Measurements from ENCODE around the gene PRKCH.
A peak's percentile ranks its signal among the peaks of the same experiment; 100 is the strongest.
"Not testable (repeated sequence)": the region's sequence is repeated elsewhere in the genome, so short reads cannot be mapped to it uniquely, and the experiment has no call there.

PRKCH gene

DNA sequence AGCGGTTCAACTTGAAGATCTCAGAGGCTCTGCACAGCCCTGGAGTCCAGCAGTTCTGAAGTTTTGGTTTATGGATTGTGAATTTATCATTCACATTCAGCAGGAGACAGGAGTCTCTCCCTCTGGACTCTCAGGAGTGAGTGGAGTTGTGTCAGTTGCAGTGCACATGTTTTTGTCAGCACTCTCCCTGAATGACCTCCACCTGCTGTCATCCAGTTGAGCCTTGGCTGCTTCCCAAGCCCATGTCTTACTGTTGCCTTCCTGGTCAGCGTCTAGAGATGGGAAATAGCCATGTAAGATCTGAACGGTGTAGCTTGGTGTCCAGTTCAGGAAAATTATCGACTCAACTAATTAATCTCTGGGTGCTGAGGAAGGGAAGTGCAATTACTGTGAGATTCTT is 133.2 kb downstream of the PRKCH start:
- no peak for DNase-seq (ENCODE audit: low read depth in 2 of 2)

DNA sequence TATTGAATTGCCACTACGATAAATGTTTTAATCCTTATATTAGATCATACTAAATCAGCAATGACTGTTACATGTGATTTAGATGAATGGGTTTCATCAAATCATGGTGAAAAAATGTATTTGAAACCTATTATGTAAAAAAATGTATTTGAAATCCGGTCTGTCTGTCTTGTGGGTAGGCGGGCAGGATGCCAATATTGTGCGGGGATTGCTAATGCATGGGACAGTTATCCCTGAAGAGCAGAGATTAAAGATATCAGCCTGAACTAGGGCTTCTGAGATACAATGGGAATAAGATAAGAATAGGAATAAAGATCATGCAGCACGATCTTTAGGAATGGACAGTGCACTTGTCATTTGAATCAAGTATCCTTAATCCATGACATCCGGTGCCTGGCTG is 134.0 kb downstream of the PRKCH start:
- no peak for DNase-seq (ENCODE audit: low read depth in 2 of 2)

DNA sequence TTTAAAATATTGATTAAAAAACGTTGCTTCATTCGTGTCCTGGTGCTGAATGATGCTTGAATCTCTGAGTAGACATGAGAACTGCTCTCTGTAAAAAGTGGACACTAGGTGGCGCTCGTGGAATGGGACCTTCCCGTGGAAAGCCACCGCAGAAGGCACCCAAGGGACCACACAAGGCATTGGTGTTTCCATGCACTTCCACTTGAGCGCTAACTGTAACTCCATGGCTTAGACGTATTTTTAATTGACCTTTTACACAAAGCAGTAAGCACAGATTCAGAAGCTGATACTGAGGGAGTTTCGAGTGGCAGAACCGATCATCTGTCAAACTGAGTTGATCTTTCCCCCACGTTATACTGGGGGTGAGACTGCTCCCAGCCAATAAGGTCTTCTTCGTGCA is 135.3 kb downstream of the PRKCH start:
- DNase-seq (ENCODE audit: low read depth in 2 of 2) = peak; percentile 50 to 54

DNA sequence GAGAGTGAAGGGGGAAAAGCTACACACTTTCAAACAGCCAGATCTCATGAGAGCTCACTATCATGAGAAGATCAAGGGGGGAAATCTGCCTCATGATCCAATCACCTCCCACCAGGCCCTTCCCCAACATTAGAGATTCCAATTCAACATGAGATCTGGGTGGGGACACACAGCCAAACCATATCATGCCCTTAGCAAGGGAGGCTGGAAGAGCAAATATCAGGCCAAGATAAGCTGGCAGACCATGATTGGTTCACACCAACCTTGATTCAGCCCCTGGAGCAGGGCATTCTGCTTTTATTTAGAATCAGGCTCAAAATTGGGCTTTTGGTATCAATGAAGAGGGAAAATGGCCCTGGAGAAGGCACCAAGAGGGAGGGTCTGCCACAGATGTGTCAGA is 137.4 kb downstream of the PRKCH start:
- no peak for DNase-seq (ENCODE audit: low read depth in 2 of 2)

DNA sequence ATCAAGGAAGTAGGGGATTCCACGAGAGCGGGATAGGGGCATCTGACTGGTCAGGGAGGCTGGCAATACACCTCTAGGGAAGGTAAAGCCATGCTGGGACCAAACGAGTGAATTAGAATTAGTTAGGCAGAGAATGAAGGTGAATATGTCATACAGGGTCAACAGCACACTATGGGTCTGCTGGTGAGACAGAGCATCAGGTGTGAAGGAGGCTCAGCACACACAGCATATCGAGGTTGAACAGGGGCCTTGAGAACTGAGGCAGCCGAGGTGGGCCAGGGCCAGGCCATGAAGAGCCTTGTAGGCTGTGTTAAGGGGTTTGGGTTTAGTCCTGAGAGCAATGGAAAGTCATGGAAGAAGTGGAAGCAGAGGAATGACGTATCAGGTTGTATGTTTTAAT is 137.8 kb downstream of the PRKCH start:
- no peak for DNase-seq (ENCODE audit: low read depth in 2 of 2)

DNA sequence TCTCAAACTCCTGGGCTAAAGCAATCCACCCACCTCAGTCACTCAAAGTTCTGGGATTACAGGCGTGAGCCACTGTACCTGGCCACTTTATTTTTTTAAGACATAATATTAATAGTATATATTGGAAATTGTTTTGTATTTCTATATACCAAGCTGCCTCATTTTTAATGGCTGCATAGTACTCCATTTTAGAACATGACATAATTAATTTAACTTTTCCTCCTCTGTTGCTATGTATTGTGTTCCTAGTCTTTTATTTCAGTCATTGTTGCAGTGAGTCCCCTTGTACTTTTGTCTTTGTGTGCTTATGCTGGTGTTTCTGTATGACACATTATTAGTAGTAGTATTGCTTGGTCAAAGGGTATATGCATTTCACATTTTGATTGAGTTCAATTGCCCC is 138.7 kb downstream of the PRKCH start:
- DNase-seq (ENCODE audit: low read depth in 2 of 2) = no peak

DNA sequence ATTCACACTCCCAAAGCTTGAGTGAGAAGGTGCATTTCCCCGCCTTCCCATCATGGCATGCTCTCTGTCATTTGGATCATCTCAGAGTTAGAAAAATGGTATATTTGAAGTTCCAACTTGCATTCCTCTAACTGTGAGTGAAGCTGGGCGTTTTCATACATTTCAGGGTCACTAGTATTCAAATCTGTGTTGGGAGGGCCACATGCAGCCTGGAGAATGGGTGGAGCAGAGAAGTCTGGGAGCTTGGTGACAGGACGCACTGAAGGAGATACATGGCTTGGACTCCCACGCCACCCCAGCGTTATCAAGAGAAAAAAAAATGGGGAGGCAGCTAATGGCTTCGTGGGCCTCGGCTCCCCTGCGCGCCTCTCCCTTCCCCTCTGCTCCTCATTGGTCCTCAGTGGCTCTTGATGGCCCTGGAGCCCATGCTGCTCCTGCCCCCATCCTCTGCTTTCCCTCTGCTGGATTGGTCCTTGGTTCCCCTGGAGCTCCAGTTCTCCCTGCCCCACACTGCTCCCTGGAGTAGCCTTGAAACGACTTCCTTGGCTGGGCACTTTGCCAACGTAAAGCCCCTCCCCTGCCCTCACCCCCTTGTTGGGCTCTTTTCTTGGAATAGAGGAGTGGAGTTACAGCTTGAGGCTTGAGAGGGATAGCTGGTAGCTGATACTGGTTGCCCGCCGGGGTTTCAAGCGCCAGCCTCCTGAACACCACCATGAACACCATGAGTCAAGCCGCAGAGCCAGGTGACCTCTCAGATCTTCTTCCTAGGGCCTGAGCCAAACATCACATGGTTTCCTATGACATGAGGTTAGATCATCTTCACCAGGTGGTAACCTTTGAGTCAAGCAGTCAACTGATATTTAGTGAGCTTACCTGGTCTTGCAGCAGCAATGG is 139.6 kb downstream of the PRKCH start:
- no peak for DNase-seq (ENCODE audit: low read depth in 2 of 2)

DNA sequence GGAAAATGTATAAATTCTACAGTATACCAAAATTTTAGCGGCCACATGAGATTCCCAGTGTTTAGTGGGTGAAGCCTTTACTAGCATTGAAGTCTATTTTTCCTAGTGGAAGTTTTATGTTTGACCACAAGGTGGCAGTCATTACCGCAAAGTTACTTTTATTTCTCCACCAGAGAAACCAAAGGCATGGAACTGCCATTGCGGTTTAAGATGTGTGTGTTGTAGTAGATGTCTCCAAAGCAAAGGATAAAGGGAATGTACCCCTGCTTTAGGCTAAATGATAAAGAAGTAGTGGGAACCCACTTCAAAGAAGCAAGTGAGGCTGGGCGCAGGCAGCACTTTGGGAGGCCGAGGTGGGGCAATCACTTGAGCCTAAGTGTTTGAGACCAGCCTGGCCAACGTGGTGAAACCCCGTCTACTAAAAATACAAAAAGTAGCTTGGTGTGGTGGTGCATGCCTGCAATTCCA is 140.5 kb downstream of the PRKCH start:
- DNase-seq (ENCODE audit: low read depth in 2 of 2) = peak; percentile 63 to 67

DNA sequence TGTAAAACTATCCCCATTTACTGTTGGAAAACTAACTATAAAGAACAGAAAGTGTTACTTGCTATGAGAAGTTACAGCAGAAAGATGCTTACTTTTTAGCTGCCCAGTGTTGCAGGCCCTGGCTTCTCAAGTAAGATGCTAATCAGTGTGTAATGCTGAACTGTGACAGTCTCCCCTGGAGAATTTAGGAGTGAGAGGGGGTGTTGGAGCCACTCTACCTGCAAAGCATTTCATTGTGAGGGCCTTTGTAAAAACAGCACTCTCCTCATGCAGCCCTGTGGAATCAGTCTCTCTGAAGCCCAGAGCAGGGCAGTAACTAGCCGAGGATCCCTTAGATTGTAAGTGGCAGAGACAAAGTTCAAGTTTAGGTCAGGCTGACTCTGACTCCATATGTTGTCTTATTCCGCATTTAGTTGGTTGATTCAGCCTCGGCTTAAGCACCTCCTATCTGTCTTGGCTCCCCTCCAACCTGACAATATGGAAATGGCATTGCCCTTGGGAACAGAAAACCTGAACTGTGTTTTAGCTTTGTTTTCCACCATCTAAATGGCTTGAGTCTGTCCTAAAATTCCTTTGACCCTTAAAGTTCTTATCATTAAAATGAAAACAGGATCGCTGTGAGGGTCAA is 141.3 kb downstream of the PRKCH start:
- peak; percentile 60 to 65 for DNase-seq (ENCODE audit: low read depth in 2 of 2)

DNA sequence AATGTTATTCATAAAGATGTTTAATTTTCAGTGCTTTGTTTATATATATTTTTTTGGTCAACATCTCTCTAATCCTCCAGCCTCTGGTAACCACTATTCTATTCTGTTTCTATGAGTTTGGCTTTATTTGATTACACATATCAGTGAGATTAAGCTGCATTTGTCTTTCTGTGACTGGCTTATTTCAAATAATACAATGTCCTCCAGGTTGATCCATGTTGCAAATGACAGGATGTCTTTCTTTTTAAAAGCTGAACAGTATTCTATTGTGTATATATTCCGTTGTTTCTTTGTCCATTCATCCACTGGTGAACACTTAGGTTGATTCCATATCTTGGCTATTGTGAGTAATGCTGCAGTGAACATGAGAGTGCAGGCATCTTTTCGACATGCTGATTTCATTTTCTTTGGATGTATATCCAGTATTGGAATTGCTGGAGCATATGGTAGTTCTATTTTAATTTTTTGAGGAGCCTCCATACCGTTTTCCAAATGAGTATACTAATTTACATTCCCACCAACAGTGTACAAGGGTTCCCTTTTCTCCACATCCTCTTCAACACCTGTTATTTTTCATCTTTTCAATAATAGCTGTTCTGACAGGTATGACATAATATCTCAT is 142.4 kb downstream of the PRKCH start:
- no peak for DNase-seq (ENCODE audit: low read depth in 2 of 2)

DNA sequence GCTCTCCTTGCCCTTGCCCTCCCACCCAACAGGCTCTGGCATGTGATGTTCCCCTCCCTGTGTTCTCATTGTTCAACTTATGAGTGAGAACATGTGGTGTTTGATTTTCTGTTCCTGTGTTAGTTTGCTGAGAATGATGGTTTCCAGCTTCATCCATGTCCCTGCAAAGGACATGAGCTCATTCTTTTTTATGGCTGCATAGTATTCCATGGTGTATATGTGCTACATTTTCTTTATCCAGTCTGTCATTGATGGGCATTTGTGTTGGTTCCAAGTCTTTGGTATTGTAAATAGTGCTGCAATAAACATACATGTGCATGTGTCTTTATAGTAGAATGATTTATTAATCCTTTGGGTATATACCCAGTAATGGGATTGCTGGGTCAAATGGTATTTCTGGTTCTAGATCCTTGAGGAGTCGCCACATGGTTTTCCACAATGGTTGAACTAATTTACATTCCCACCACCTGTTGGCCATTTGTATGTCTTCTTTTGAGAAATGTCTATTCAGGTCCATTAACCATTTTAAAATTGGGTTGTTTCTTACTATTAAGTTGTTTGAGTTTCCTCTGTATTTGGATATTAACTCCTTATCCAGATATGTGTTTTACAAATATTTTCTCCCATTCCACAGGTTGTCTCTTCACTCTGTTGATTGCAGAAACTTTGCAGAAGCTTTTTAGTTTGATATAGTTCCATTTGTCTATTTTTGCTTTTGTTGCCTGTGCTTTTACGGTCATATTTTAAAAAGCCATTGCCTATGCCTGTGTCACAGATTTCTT is 143.4 kb downstream of the PRKCH start:
- not testable (repeated sequence) for DNase-seq (ENCODE audit: low read depth in 2 of 2)

DNA sequence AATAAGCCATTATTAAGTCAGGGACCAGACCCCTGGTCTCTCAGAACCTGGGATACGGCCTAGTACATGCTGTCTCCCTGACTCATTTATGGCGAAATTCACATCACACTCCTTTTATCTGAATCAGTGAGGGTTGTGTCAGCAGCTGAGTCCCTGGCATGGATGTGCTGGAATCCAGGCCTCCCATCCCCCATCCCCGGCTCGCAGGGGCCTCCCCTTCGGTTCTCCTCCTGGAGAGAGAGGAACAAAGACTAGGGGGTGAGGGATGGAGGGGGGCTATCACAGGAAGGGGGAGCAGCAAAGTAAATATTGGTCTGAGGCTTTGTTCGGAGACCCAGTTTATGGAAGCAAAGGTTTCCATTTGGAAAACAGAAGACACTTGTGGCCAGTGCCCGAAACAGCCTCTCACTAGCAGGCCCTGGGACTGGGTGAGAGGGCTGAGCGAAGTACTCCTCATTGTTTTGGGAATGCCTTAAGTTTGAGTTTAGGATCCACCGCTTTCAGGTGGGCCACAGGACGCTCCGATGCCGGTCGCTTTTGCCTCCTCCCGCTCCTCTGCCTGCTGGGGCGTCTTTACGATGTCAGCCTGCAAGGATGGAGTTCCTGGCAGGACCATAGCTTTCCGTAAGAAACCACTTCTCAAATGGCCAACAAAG is 145.0 kb downstream of the PRKCH start:
- peak; percentile 92 to 94 for DNase-seq (ENCODE audit: low read depth in 2 of 2)

DNA sequence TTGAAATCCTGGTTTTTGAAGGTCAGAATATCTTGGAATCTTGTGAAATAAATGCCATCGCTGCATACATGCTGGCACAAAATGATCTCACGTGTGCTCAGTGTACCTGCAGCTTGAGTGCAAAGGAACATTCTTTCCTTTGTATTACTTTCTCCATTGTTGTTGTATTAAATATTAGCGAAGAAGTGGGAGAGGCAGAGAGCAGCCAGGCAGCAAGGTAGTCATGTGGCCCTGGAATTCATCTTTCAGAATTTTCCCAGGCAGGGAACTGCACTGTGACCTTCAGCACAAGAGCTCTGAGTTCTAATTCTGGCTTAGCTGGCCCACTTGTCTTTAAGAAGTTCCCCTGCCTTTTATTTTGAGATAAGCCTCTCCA is 145.5 kb downstream of the PRKCH start:
- DNase-seq (ENCODE audit: low read depth in 2 of 2) = no peak

DNA sequence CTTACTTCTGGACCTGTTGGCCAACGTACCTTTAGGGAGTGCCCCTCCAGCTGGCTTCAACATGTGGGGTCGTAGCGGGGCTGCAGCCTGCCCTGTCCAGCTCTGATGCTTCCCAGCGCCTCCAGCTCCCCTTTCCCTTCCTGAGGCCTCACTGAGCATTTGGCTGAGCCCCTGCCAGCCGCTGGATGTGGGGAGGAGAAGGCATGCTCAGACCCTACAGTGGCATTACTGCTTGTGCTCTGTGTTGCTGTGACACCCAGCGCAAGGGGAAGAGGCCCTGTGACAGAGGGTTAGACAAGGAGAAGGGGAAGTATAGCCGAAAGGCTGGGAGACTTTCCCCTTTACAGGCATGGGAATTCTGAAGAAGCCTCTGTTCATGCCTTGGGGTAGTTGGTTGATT is 145.9 kb downstream of the PRKCH start:
- DNase-seq (ENCODE audit: low read depth in 2 of 2) = no peak

DNA sequence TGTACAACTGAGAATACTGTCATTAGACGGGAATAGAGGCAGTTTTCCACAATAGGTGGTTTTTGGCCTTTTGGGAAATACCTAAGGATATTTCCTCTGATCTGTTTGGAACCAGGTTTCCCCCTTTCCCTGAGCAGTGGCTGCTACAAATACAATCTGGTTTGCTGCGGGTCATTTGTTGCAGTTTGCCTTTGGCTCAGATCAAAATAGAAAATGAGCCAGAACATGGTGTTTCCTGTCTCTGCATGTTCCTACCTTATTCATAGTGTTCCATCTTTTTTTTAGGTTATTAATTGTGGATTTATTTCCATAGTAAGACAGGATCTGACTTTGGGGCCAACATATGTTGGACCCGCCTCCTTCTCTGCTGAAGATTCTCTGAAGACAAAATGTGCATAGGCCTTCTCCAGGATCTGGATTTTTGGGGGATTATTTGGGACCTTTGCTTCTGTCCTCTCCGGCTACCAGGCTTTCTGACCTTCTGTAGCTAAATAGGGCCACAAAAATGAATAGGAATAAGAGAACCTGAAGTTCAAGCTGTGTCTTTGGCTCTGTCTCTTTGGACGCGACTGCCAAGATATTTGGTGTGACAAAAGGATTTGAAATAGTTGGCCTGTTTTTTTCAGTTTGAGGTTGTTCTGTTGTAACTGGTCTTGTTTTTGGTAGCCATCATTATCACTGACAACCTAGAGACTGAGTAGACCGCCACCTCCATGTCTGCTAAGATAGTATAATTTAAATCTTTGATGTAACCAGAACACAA is 146.9 kb downstream of the PRKCH start:
- DNase-seq (ENCODE audit: low read depth in 2 of 2) = no peak

DNA sequence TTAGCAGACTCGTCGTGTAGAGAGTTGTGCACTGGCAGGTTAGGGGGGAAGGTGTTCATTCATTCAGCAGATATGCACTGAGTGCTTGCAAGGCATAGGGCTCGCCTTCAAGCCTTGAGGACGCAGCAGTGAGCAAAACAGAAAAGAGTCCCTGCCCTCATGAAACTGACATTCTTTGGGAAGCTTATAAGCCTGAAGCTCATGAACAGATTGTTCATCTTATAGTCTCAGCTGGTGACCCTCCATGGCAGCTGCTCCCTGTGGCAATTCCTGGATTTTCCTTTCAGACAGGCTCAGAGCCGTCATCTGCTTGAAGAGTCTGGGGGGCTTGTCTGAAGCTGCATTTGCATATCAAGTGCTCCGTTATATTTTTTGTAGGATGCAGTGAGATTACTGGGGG is 148.4 kb downstream of the PRKCH start:
- no peak for DNase-seq (ENCODE audit: low read depth in 2 of 2)

DNA sequence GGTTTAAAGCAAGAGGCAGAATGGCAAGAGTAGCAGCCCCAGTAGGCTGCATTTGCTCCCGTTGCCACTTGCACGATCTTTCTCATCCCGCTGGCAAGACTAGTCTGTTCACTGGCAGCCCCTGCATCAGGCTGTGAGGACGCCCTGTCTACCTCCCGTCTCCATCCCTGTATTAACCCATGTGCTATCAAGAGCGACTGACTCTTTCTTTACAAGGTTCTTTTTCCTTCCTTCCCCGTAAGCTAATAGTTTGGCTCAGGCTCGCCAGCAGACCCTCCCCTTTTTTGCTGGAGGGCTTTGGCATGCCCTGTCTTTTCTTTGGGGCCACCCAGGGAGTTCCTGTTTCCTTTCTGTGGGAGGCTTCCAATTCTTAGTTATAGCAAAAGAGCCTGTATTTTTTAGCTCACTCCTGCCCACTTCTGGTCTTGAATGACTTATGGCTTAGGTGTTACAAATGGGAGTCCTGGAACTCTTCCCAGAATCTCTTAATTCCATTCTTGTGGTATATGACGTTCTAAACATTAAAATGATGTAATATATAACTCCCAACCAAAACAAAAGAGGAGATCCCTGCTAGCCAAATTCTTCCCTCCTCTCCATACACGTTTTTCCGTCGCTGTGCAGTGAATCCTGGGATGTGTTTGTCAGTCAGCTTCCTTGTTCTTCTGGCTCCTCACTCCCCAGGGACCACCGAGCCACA is 149.0 kb downstream of the PRKCH start:
- peak; percentile 98 for DNase-seq (ENCODE audit: low read depth in 2 of 2)

DNA sequence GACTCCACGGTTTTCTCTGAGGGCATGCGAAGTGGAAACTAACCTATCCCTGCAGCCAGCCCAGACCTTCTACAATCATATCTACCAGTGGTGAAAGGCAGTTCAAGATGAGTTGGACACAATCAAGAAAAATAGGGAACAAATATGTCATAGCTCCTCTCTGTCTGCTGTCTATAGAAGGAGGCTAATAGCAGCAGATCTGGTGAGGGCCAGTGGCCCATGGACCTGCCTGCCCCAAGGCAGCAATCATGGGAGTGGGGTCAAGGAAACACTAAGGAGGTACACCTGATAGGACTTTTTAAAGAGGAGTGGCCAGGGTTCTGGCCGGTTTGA is 149.5 kb downstream of the PRKCH start:
- DNase-seq (ENCODE audit: low read depth in 2 of 2) = no peak

DNA sequence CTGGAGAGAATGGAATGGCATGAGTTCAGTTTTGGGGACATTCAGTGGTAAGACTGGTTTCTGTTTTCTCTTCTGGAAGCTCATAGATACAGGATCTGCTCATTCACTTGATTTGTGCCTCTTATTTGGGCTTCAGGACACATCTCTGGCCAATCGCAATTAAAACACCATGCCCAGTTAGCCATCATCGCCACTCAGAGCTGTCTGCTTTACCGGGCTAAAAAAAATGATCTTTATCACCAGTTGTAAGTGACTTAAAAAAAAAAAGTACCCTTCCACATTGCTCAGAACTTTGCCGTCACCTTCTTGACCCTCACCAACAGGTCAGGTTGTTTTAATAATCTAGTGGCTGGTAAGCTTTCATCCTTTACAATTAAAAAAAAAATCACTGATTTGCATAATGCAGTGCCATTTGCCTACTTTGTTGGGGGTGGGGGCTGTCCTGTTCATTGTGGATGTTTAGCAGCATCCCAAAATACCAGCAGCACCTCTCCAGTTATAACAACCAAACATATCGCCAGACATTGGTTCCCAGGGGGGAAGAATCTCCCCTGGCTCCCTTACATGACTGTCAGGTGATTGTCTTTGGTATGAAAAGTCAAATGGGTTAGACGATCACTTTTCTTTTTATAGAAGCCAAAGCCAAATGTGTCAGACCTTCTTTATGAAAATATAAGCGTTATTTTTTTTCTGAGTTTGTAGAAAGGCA is 150.1 kb downstream of the PRKCH start:
- no peak for DNase-seq (ENCODE audit: low read depth in 2 of 2)

Data from fibroblast of skin of left quadriceps (primary cell).